Adrenal gland (tissue), 19 donors: ENCODE measurements around the gene TMEM167B. TPM values are rescaled to one million over a fixed set of nuclear protein-coding genes. Genes with fewer than 3 reads are reported as not detected.

ENCODE experiments used
- DNase-seq, 7 donors: peaks; one replicate each; pipeline ENCODE4 v3.0.0-alpha.2; 2019 to 2020
- H3K27ac ChIP-seq, 5 donors: fragments of 200-600 bp; sonication (generic) in 4 of 5; 1 replicate in 3 of 5; 2 replicates in 2 of 5; pipeline versions ENCODE4 v1.5.1 to v1.8.0; 2016 to 2020; ENCODE audit warnings: mild to moderate bottlenecking in 1 of 5
- H3K27me3 ChIP-seq: fragments of 200-600 bp; 2 replicates; pipeline ENCODE4 v1.8.0; 2021
- H3K36me3 ChIP-seq, 2 donors: fragments of 200-600 bp; replicated peaks in 1 of 2; 1 replicate in 1 of 2; 2 replicates in 1 of 2; pipeline versions ENCODE4 v1.5.1 to v1.8.0; 2018 to 2022
- H3K4me1 ChIP-seq, 2 donors: fragments of 200-600 bp; replicated peaks in 1 of 2; 1 replicate in 1 of 2; 2 replicates in 1 of 2; pipeline versions ENCODE4 v1.5.1 to v1.8.0; 2018 to 2021
- H3K4me3 ChIP-seq, 4 donors: fragments of 200-600 bp; sonication (generic) in 3 of 4; one replicate each; pipeline ENCODE4 v1.5.1; 2016 to 2018
- H3K9me3 ChIP-seq, 3 donors: fragments of 200-600 bp; sonication (generic) in 1 of 3; replicated peaks in 1 of 3; 1 replicate in 2 of 3; 2 replicates in 1 of 3; pipeline versions ENCODE4 v1.5.1 to v1.8.0; 2016 to 2021
- CTCF ChIP-seq, 6 experiments: fragments of 450-650 bp in 4 of 6; fragments of 200-600 bp in 2 of 6; sonication (generic) in 1 of 6; IDR thresholded peaks; 1 replicate in 5 of 6; 2 replicates in 1 of 6; pipeline versions ENCODE4 v1.5.1 to v1.8.0; 2016 to 2021; ENCODE audit warnings: antibody characterized with exemption in 6 of 6, mild to moderate bottlenecking in 2 of 6, moderate library complexity in 1 of 6
- POLR2A ChIP-seq, 2 donors: fragments of 450-650 bp; IDR thresholded peaks; one replicate each; pipeline ENCODE4 v1.6.1; 2017; ENCODE audit warnings: antibody characterized with exemption in 2 of 2, mild to moderate bottlenecking in 2 of 2, moderate library complexity in 1 of 2
- WGBS, 4 donors: extraction: QIAGEN DNeasy Blood & Tissue Kit in 2 of 4; methylation state at CpG; one replicate each; pipeline versions ENCODE4 v1.1.5 to v1.1.7; 2013 to 2017; 5-methylcytosine and 5-hydroxymethylcytosine counted together
- intact Hi-C, 2 donors: fragments of 100-400 bp; cut with DNase I; formaldehyde crosslinking; loops; one replicate each; pipeline versions ENCODE4 v1.14.1 to v1.15.0; 2022 to 2023
- long read RNA-seq, 10 donors: library from polyadenylated mRNA in 3 of 10; unstranded in 2 of 10; stranded (forward) in 1 of 10; transcript quantifications; one replicate each; pipeline ENCODE4 v2.0.0 and lab custom pipeline, GENCODE V29; 2021 to 2026
- polyA plus RNA-seq, 3 donors: library from polyadenylated mRNA; stranded (reverse); fragments of 200-250 nt in 2 of 3; fragments of 350-450 nt in 1 of 3; fragmentation: Illumina TruSeq in 1 of 3; extraction: RNeasy Lipid Tissue Mini Kit (QIAGEN cat#74804) in 1 of 3; gene quantifications; one replicate each; pipeline ENCODE4 v1.2.3, GENCODE V29; 2013 to 2014
- total RNA-seq, 9 donors: library from RNA; depleted of rRNA in 4 of 9; stranded (reverse); fragments of >200 nt in 4 of 9; fragments of 120-200 nt in 1 of 9; fragmentation: NEBNext Ultra II Directional in 1 of 9; extraction: Animal tissue kit (Norgen Biotek cat#: 25700) in 1 of 9; gene quantifications; one replicate each; pipeline versions ENCODE4 v1.1.0 to v1.2.4, GENCODE V29; 2013 to 2023
- donor health status: healthy with polysubstance abuse.
- donor health status: Bipolar disorder and iron deficiency.
- donor health status: DM: yes; HTN: yes; CAD: no.
- donor health status: DM: no; HTN: no; CAD: no.
- donor health status: DM: no; HTN: no; CAD: no.
- donor health status: DM: yes; HTN: yes; CAD: no.

Gene TMEM167B
- total RNA-seq (10 to 100 TPM; 30.0 to 92.1 (median 58.1) TPM), polyA plus RNA-seq (100 to 1,000 TPM in 1 of 3 donors, 10 to 100 TPM in 2; 14.2 to 106 (median 16.9) TPM)
- long read RNA-seq, donor 1, transcript TMEM167B-201 (3 exons, 3,730 nt): major isoform, 52 of 53 reads
- long read RNA-seq, donor 1, partial matches to known transcripts: 0 of 53 reads
- long read RNA-seq, donor 1, other reads (novel, unspliced or antisense): 0 of 53 reads
- long read RNA-seq, donor 2, transcript TMEM167B-201 (3 exons, 3,730 nt): major isoform, 30 of 56 reads
- long read RNA-seq, donor 2, partial matches to known transcripts: 26 of 56 reads
- long read RNA-seq, donor 2, other reads (novel, unspliced or antisense): 0 of 56 reads
- long read RNA-seq, donor 3, transcript TMEM167B-201 (3 exons, 3,730 nt): major isoform, 33 of 55 reads
- long read RNA-seq, donor 3, partial matches to known transcripts: 19 of 55 reads
- long read RNA-seq, donor 3, other reads (novel, unspliced or antisense): 0 of 55 reads
- long read RNA-seq, donor 4, transcript TMEM167B-201 (3 exons, 3,730 nt): major isoform, 23 of 27 reads
- long read RNA-seq, donor 4, partial matches to known transcripts: 0 of 27 reads
- long read RNA-seq, donor 4, other reads (novel, unspliced or antisense): 4 of 27 reads
- long read RNA-seq, donor 5, transcript TMEM167B-201 (3 exons, 3,730 nt): major isoform, 108 of 117 reads
- long read RNA-seq, donor 5, partial matches to known transcripts: 3 of 117 reads
- long read RNA-seq, donor 5, other reads (novel, unspliced or antisense): 5 of 117 reads
- long read RNA-seq, donor 6, transcript TMEM167B-201 (3 exons, 3,730 nt): major isoform, 19 of 25 reads
- long read RNA-seq, donor 6, partial matches to known transcripts: 0 of 25 reads
- long read RNA-seq, donor 6, other reads (novel, unspliced or antisense): 6 of 25 reads
- long read RNA-seq, donor 7, transcript TMEM167B-201 (3 exons, 3,730 nt): major isoform, 17 of 17 reads
- long read RNA-seq, donor 7, partial matches to known transcripts: 0 of 17 reads
- long read RNA-seq, donor 7, other reads (novel, unspliced or antisense): 0 of 17 reads
- long read RNA-seq, donor 8, transcript TMEM167B-201 (3 exons, 3,730 nt): major isoform, 34 of 35 reads
- long read RNA-seq, donor 8, partial matches to known transcripts: 0 of 35 reads
- long read RNA-seq, donor 8, other reads (novel, unspliced or antisense): 0 of 35 reads
- long read RNA-seq, donor 9, transcript TMEM167B-201 (3 exons, 3,730 nt): major isoform, 29 of 29 reads
- long read RNA-seq, donor 9, partial matches to known transcripts: 0 of 29 reads
- long read RNA-seq, donor 9, other reads (novel, unspliced or antisense): 0 of 29 reads
- long read RNA-seq, donor 10, transcript TMEM167B-201 (3 exons, 3,730 nt): major isoform, 16 of 16 reads
- long read RNA-seq, donor 10, partial matches to known transcripts: 0 of 16 reads
- long read RNA-seq, donor 10, other reads (novel, unspliced or antisense): 0 of 16 reads

DNA sequence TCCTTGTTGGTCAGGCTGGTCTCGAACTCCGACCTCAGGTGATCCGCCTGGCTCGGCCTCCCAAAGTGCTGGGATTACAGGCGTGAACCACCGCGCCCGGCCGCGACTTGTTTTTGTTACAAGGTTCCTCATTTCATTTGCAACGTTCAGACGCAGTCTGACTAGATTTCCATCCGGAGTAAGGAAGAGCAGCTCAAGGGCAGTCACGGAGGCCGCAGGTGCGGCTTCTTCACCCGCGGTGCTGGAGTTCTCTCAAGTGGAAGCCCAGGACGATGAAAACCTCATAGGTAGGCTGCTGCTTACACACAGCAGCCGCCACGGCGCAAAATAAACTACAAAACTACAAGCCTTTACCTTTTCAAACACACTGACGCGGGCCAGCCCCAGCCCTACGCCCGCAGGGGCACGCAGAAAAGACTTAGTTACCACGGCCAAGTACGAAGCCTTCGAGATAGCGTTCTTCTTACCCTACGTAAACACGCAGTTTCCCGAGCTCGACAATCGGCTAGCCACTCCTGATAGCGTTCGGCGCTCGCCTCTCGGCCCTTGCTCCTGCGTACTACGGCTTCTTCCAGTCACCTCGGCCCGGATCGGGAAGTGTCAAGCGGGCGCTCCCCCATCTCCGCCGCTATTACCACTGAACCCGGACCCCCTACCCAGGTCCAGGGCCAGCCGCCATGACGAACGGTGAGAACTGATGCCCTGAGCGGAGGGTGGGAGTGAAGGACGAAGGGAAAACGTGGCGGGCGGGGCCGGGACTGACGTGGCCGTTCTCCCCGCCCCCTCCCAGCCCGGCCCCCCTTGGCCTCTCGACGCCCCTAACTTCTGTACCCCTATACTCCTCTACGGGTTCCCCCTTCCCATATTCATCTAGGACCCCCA lies at the start of gene TMEM167B:
Gene TMEM167B (plus strand): TSS at position 569 of the 882 bp plus-strand sequence. CDS start 109 bp downstream, at position 678.
- intact Hi-C loops: no loop called here

DNA sequence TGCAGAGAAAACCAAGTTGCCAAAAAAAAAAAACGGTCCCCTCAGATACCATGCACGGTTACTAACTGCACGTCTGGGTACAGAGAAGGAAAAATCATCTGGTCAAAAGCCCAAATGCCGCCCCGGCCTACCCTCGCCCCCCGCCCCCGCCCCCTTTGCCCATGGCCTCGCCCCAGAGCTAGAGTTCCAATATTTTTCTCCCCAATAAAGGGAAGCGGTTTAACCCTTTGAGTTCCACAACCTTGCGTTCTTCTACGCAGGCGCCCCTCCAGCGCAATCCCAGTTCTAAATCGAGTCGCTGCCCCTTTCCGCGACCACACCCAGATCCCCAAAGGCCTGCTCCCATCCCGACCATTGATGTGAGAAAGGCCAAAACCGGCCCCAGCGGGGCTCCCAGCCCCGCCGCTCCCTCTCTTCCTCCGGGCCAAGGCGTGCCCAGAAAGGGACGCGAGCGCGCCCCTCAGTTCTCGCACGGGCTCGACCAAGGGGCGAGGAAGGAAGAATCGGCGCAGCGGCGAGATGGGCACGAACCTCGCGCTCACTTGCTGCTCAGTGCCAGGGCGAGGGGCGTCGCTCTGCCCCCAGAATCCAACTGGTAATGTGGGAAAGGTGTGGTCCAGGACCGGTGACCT lies 49.5 kb upstream of the TMEM167B start:
- Histone ChIP-seq H3K4me1 (peaks cover 0 to 15% of the 10 kb centered on the region in 2 donors), H3K27me3 (no peaks in the 10 kb centered on the region), H3K4me3 (peak overlapping the region; percentile 86 to 98 (median 91)), H3K27ac (peak overlapping the region in 4 of 5 donors; percentile 55 to 85 (median 72)), H3K9me3 (no peaks in the 10 kb centered on the region), H3K36me3 (no peaks in the 10 kb centered on the region)
- DNase-seq: peak in 6 of 7 donors; percentile 14 to 32 (median 20)
- no peak for TF ChIP-seq POLR2A (IDR thresholded peaks at IDR 0.05)
- WGBS, 4 donors: 0 to 1% (median 1%) methylated on average over 20 to 44 of the region's 44 CpGs
- intact Hi-C loops: no loop called here

More for the DNA sequence above, at the start of gene TMEM167B:
- peak within 1 kb of the TSS; percentile 93 to 100 (median 98) for H3K27ac ChIP-seq
- H3K27me3 ChIP-seq: no peaks in the 10 kb centered on the region
- peak within 1 kb of the TSS; percentile 58 to 96 (median 82) for H3K4me3 ChIP-seq
- DNase-seq: peak; percentile 92 to 97 (median 95)
- H3K9me3 ChIP-seq: no peaks in the 10 kb centered on the region
- H3K36me3 ChIP-seq: peaks cover 0 to 13% of the 10 kb centered on the region in 2 donors
- 3 to 13% (median 5%) methylated on average over 35 to 67 of the region's 67 CpGs for WGBS, 4 donors
- peak; percentile 51 to 80 for TF ChIP-seq POLR2A (IDR thresholded peaks at IDR 0.05)
- TF ChIP-seq CTCF (IDR thresholded peaks at IDR 0.05): peak in 1 of 6 experiments; percentile 7
- H3K4me1 ChIP-seq: peaks cover 16 to 18% of the 10 kb centered on the region in 2 donors

DNA sequence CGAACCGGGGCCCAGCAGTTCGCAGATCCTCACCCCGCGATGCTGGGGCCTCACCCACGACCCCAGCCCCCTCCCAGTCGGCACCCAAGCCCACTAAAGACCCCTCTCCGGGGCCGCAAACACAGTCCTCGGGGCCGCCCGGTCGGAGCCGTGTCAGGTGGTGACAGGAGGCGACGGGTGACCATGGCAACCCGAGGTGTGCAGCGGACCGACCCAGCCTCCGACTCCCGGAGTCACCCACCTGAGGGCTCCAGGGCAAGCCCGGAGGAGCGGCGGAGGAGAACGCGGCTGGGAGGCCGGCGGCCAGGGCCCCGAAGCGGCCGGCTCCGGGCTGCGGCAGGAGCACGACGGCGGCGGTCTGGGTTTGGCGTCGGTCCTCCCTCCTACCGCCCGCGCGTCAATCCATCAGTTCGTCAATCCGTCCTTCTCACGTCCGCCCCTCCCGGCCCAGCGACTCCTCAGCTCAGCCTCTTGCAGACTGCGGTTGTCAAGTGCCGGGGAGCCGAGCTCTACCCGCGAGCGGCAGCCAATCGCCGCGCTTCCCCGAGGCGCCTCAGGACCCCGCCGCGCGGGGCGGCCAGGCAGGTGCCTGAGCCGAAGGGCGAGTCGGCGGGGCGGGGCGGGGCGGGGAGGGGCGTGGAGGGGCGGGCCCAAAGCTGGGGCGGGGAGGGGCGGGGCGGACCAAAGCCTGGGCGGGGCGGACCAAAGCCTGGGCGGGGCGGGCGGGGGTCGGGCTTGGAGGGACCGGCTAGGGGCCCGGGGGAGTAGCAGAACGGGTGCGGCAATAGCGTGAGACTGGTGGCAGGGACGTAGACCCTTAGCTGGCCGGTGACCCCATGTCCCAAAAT lies 48.7 kb upstream of the TMEM167B start, which contains the start of gene WDR47:
Gene WDR47 (minus strand): TSS at position 482 of the 848 bp plus-strand sequence. CDS start 18,590 bp downstream, outside the sequence.
- Histone ChIP-seq H3K9me3 (no peaks in the 10 kb centered on the region), H3K4me3 (peak within 1 kb of the TSS; percentile 86 to 98 (median 91)), H3K36me3 (no peaks in the 10 kb centered on the region), H3K4me1 (peaks cover 0 to 15% of the 10 kb centered on the region in 2 donors), H3K27me3 (no peaks in the 10 kb centered on the region), H3K27ac (peak within 1 kb of the TSS in 4 of 5 donors; percentile 55 to 85 (median 72))
- WGBS, 4 donors: 0 to 2% (median 1%) methylated on average over 12 to 88 of the region's 90 CpGs
- intact Hi-C loops: no loop called here
- TF ChIP-seq CTCF (IDR thresholded peaks at IDR 0.05): no peak
- peak; percentile 96 to 98 for TF ChIP-seq POLR2A (IDR thresholded peaks at IDR 0.05)
- peak; percentile 93 to 98 (median 94) for DNase-seq
